ENCODE data around the gene PTPRT.

PTPRT gene

GRCh38 chr20:42164121-42164890, 1025.4 kb downstream of the PTPRT start:
- Histone ChIP-seq H3K9me3 (ENCODE audit: low read depth, low read length) (no peaks in the 10 kb centered on the region), H3K36me3 (ENCODE audit: insufficient read depth, low read length) (no peaks in the 10 kb centered on the region), H3K9ac (ENCODE audit: insufficient read length) (no peak overlapping the region), H3K27ac (no peak overlapping the region), H3K4me3 (no peak overlapping the region)
- DNase-seq (ENCODE audit: low read depth, low spot score): no peak
- TF ChIP-seq FOXP2 (optimal IDR thresholded peaks at IDR 0.05; ENCODE audit: control extremely low read depth, extremely low read length, insufficient read depth) (no peak), EZH2 (IDR thresholded peaks at IDR 0.05) (no peak), POLR2AphosphoS5 (IDR thresholded peaks at IDR 0.05; ENCODE audit: borderline replicate concordance, low read depth, low read length) (no peak)

DNA sequence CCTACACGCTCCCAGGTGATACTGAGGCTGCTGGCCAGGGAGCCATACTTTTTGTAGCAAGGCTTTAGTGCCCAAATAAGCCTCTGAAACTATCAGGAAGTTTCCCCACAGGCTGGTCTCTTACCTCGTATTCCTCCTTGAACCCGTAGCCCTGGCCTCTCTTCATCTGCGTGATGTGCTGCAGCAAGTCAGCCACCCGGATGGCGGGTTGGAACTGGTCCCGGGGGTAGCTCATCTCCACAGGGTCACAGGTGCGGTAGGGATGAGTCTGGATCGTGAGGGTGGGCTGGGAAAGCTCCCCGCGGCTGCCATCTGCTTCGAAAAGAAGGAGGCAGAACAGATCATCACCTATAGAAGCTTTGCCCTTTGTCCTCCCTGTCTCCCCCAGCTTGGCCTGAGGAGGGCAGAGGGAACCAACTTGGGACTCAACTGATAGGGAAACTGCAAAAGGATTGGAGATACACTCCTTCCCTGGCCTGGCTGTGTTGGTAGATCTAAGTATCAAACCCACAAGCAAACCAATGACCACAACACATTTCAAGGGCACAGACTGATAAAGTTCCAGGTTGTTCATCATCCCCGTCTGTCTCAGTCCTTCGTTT, 1028.4 kb downstream of the PTPRT start:
- Histone ChIP-seq H3K36me3 (ENCODE audit: insufficient read depth, low read length) (no peaks in the 10 kb centered on the region), H3K4me3 (no peak overlapping the region), H3K9ac (ENCODE audit: insufficient read length) (no peak overlapping the region), H3K9me3 (ENCODE audit: low read depth, low read length) (no peaks in the 10 kb centered on the region), H3K27ac (no peak overlapping the region)
- no peak for DNase-seq (ENCODE audit: low read depth, low spot score)
- TF ChIP-seq POLR2AphosphoS5 (IDR thresholded peaks at IDR 0.05; ENCODE audit: borderline replicate concordance, low read depth, low read length) (no peak), FOXP2 (optimal IDR thresholded peaks at IDR 0.05; ENCODE audit: control extremely low read depth, extremely low read length, insufficient read depth) (no peak), EZH2 (IDR thresholded peaks at IDR 0.05) (no peak)

DNA sequence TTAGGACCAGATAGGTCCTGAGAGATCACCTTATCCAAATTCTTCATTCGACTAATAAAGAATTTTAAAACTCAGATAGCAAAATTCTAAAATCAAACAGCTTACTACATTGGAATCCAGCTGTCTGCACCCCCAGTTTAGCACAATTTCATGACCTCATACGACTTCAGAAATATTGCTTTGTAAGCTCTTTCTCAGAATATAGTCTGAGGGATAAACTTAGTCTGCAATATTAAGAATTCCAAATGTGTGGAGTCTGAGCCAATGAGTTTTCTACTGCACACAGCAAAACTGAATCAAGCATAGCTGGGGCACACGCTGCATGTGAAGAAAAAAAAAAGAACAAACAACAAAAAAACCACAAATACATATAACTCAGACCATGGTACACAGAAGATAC, 1029.9 kb downstream of the PTPRT start:
- Histone ChIP-seq H3K9ac (ENCODE audit: insufficient read length) (no peak overlapping the region), H3K4me3 (no peak overlapping the region), H3K27ac (no peak overlapping the region), H3K9me3 (ENCODE audit: low read depth, low read length) (no peaks in the 10 kb centered on the region), H3K36me3 (ENCODE audit: insufficient read depth, low read length) (no peaks in the 10 kb centered on the region)
- no peak for DNase-seq (ENCODE audit: low read depth, low spot score)
- no peak for TF ChIP-seq POLR2AphosphoS5 (IDR thresholded peaks at IDR 0.05; ENCODE audit: borderline replicate concordance, low read depth, low read length)
- no peak for TF ChIP-seq EZH2 (IDR thresholded peaks at IDR 0.05)
- TF ChIP-seq FOXP2 (optimal IDR thresholded peaks at IDR 0.05; ENCODE audit: control extremely low read depth, extremely low read length, insufficient read depth): no peak

- no peak for DNase-seq (ENCODE audit: low read depth, low spot score)
- Histone ChIP-seq H3K4me3 (no peak overlapping the region), H3K36me3 (ENCODE audit: insufficient read depth, low read length) (no peaks in the 10 kb centered on the region), H3K9me3 (ENCODE audit: low read depth, low read length) (no peaks in the 10 kb centered on the region), H3K9ac (ENCODE audit: insufficient read length) (no peak overlapping the region), H3K27ac (no peak overlapping the region)
- TF ChIP-seq EZH2 (IDR thresholded peaks at IDR 0.05): no peak
- TF ChIP-seq FOXP2 (optimal IDR thresholded peaks at IDR 0.05; ENCODE audit: control extremely low read depth, extremely low read length, insufficient read depth): no peak
- TF ChIP-seq POLR2AphosphoS5 (IDR thresholded peaks at IDR 0.05; ENCODE audit: borderline replicate concordance, low read depth, low read length): no peak
Measured at GRCh38 chr20:42158272-42158671, 1031.4 kb downstream of the PTPRT start.

DNA sequence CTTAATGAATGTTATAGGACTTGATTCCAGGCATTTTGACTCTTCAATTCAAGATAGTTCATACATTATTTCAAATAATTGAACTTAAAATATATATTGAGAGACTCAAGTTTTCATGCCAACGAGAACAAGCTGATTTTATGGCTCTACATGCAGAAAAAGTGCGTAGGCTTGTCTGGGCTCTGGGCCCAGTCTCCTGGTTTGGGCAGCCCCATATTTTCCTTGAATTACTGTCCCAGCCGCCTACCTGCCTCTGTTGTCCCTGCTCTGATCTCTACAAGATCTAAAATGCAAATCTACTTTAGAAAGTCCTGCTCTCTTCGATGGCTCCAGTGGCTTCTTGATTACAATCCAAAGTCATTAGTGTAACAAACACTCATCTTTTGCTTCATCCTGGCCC, 1034.1 kb downstream of the PTPRT start:
- no peak overlapping the region for H3K9ac ChIP-seq (ENCODE audit: insufficient read length)
- no peak overlapping the region for H3K27ac ChIP-seq
- no peak for DNase-seq (ENCODE audit: low read depth, low spot score)
- no peak for TF ChIP-seq EZH2 (IDR thresholded peaks at IDR 0.05)
- no peaks in the 10 kb centered on the region for H3K36me3 ChIP-seq (ENCODE audit: insufficient read depth, low read length)
- no peaks in the 10 kb centered on the region for H3K9me3 ChIP-seq (ENCODE audit: low read depth, low read length)
- H3K4me3 ChIP-seq: no peak overlapping the region

DNA sequence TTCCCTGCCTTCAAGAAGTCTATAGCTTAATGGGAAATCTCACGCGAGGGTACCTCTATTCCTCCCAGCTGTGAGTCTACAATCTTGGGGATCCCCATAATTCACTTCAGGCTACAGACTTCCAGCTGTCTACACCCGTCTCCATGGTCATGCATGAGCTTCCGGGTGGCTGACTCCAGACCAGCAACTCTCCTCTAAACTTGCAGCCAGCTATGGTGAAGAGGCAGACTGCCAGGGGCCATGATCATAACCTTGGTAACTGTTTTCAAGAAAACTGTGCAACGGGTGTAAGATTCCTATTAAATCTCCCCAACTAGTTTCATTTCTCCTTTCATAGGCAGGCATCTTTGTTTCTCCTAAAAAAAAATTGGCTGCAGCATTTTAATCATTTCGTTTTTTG, 1037.1 kb downstream of the PTPRT start:
- TF ChIP-seq POLR2AphosphoS5 (IDR thresholded peaks at IDR 0.05; ENCODE audit: borderline replicate concordance, low read depth, low read length): no peak
- TF ChIP-seq EZH2 (IDR thresholded peaks at IDR 0.05): no peak
- TF ChIP-seq FOXP2 (optimal IDR thresholded peaks at IDR 0.05; ENCODE audit: control extremely low read depth, extremely low read length, insufficient read depth): no peak
- H3K4me3 ChIP-seq: no peak overlapping the region
- H3K36me3 ChIP-seq (ENCODE audit: insufficient read depth, low read length): no peaks in the 10 kb centered on the region
- no peak for DNase-seq (ENCODE audit: low read depth, low spot score)
- no peaks in the 10 kb centered on the region for H3K9me3 ChIP-seq (ENCODE audit: low read depth, low read length)
- H3K27ac ChIP-seq: no peak overlapping the region
- H3K9ac ChIP-seq (ENCODE audit: insufficient read length): no peak overlapping the region

DNA sequence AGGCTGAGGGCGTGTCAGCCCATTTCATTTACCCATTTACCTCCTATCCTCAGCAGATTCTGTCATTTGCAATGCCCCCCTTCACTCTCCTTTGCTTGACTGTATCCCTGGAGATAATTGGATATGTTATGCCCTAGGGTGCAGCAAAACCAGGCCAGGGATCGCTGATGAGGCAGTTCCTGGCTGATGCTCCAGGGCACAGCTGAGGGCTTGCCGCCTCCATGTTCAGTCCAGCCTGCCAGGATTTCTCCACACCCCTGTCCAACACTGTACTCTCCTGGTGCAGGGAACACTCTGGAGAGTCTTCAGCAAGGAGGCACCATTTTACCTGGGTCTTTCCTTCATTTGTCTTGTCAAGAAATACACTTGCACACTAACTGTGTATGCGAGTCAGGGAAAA, 1039.5 kb downstream of the PTPRT start:
- DNase-seq (ENCODE audit: low read depth, low spot score): no peak
- Histone ChIP-seq H3K9ac (ENCODE audit: insufficient read length) (no peak overlapping the region), H3K36me3 (ENCODE audit: insufficient read depth, low read length) (no peaks in the 10 kb centered on the region), H3K4me3 (no peak overlapping the region), H3K9me3 (ENCODE audit: low read depth, low read length) (no peaks in the 10 kb centered on the region), H3K27ac (no peak overlapping the region)
- TF ChIP-seq POLR2AphosphoS5 (IDR thresholded peaks at IDR 0.05; ENCODE audit: borderline replicate concordance, low read depth, low read length) (no peak), FOXP2 (optimal IDR thresholded peaks at IDR 0.05; ENCODE audit: control extremely low read depth, extremely low read length, insufficient read depth) (no peak), EZH2 (IDR thresholded peaks at IDR 0.05) (no peak)

DNA sequence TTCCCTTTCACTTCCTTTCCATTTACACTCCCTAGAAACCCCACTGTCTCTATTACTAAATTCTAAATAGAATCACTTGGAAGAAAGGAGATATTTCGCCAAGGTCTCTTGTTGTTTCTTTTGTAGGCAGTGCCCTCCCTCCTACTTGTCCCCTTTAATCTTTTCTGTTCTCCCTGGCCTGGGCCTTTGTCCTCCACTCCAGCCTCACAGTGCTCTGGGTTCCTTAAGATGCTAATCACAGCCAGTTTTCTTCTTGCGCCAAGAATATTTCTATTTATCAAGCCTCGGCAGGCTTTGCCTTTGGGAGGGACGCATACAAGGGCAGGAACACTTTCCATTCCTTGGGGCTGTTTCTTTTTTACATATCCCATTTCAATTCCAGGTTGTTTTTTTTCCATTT, 1051.0 kb downstream of the PTPRT start:
- Histone ChIP-seq H3K36me3 (ENCODE audit: insufficient read depth, low read length) (no peaks in the 10 kb centered on the region), H3K9me3 (ENCODE audit: low read depth, low read length) (no peaks in the 10 kb centered on the region), H3K27ac (no peak overlapping the region), H3K4me3 (no peak overlapping the region), H3K9ac (ENCODE audit: insufficient read length) (no peak overlapping the region)
- no peak for DNase-seq (ENCODE audit: low read depth, low spot score)
- TF ChIP-seq POLR2AphosphoS5 (IDR thresholded peaks at IDR 0.05; ENCODE audit: borderline replicate concordance, low read depth, low read length) (no peak), EZH2 (IDR thresholded peaks at IDR 0.05) (no peak), FOXP2 (optimal IDR thresholded peaks at IDR 0.05; ENCODE audit: control extremely low read depth, extremely low read length, insufficient read depth) (no peak)
